HepG2 (cell line): ENCODE results near the gene IDS. TPM values are rescaled to one million over a fixed set of nuclear protein-coding genes. Genes with fewer than 3 reads are reported as not detected.

Experiments used
- ATAC-seq: fragments of 200-7000 bp; cut with Tn5 transposase; 3 replicates; pipeline ENCODE4 v1.9.1; 2020; ENCODE audit warnings: mild to moderate bottlenecking, moderate library complexity
- BruUV-seq: library from RNA; stranded (reverse); fragments of 400-500 nt; replicated peaks from 2 replicates; lab custom pipeline; 2021; lab: Mats Ljungman, UMichigan
- CTCF ChIA-PET: fragments of 300-600 bp; formaldehyde crosslinking; extraction: SDS; loops from one replicate; lab custom pipeline; 2021; ENCODE audit warnings: low total read pairs, inconsistent platforms, low intra/inter-chr PET ratio; lab: Yijun Ruan, JAX
- POLR2A ChIA-PET: fragments of 350-600 bp; sonication (Branson Sonifier 250); formaldehyde crosslinking; loops from one replicate; lab custom pipeline; 2020; ENCODE audit warnings: antibody characterized with exemption, inconsistent platforms; lab: Yijun Ruan, JAX
- DNase-seq: peaks from one replicate; pipeline ENCODE4 v3.0.0-alpha.2; 2015; ENCODE audit warnings: low spot score
- FAIRE-seq: peaks from 3 replicates; lab custom pipeline; 2011; peaks lifted over from hg19 to GRCh38; lab: Jason Lieb, UNC
- H2AFZ ChIP-seq: one replicate; pipeline ENCODE4 v1.6.1; 2011; ENCODE audit warnings: low read length, inconsistent platforms
- H3K27ac ChIP-seq: fragments of 300-600 bp; 3 replicates; pipeline ENCODE4 v1.8.0; 2011; ENCODE audit warnings: mixed run types, mild to moderate bottlenecking, mixed read lengths, low read length, inconsistent platforms; ENCODE audit not compliant: insufficient read depth; ENCODE audit errors: extremely low read length
- H3K27me3 ChIP-seq, 2 experiments: fragments of 200-600 bp in 1 of 2; 2 replicates in 1 of 2; 3 replicates in 1 of 2; pipeline versions ENCODE4 v1.6.0 to v1.8.0; 2011; ENCODE audit warnings: low read length in 2 of 2, mild to moderate bottlenecking in 2 of 2, moderate library complexity in 2 of 2, inconsistent platforms in 1 of 2; ENCODE audit not compliant: insufficient read depth in 2 of 2, control insufficient read depth in 1 of 2
- H3K36me3 ChIP-seq, 2 experiments: fragments of 200-600 bp in 1 of 2; replicated peaks in 1 of 2; 2 replicates in 1 of 2; 3 replicates in 1 of 2; pipeline versions ENCODE4 v1.5.1 to v1.8.0; 2011; ENCODE audit warnings: low read length in 2 of 2, inconsistent platforms in 1 of 2; ENCODE audit not compliant: insufficient read depth in 2 of 2, control insufficient read depth in 1 of 2
- H3K4me1 ChIP-seq: 2 replicates; pipeline ENCODE4 v1.5.1; 2012; ENCODE audit warnings: low read length, inconsistent platforms; ENCODE audit not compliant: insufficient read depth
- H3K4me2 ChIP-seq: 2 replicates; pipeline ENCODE4 v1.6.0; 2011; ENCODE audit warnings: low read depth, low read length, inconsistent platforms
- H3K4me3 ChIP-seq, 3 experiments: fragments of 200-600 bp in 1 of 3; sonication (generic), shearing (Covaris generic) in 1 of 3; replicated peaks in 1 of 3; 2 replicates each; pipeline ENCODE4 v1.5.1; 2011 to 2016; ENCODE audit warnings: low read length in 3 of 3, inconsistent platforms in 2 of 3, low read depth in 2 of 3, mild to moderate bottlenecking in 2 of 3, control low read depth in 1 of 3, mixed read lengths in 1 of 3; ENCODE audit not compliant: insufficient read depth in 1 of 3
- H3K79me2 ChIP-seq: one replicate; pipeline ENCODE4 v1.6.1; 2011; ENCODE audit warnings: low read length, inconsistent platforms; ENCODE audit not compliant: insufficient read depth
- H3K9ac ChIP-seq: 2 replicates; pipeline ENCODE4 v1.6.0; 2011; ENCODE audit warnings: mild to moderate bottlenecking, low read depth, low read length, inconsistent platforms; ENCODE audit not compliant: insufficient read depth
- H3K9me3 ChIP-seq: 2 replicates; pipeline ENCODE4 v1.5.1; 2012; ENCODE audit warnings: mild to moderate bottlenecking, low read length
- H4K20me1 ChIP-seq: 2 replicates; pipeline ENCODE4 v1.6.0; 2011; ENCODE audit warnings: inconsistent platforms, mild to moderate bottlenecking, low read length, moderate library complexity; ENCODE audit not compliant: insufficient read depth
- ATF2 ChIP-seq: sonication (generic); formaldehyde crosslinking; IDR thresholded peaks from 2 replicates; pipeline ENCODE4 v1.4.0; 2020; ENCODE audit warnings: missing genetic modification reagents
- BRF2 ChIP-seq: sonication (generic); formaldehyde crosslinking; IDR thresholded peaks from 2 replicates; pipeline ENCODE4 v1.8.1; 2022; ENCODE audit warnings: mild to moderate bottlenecking, missing genetic modification reagents
- DR1 ChIP-seq: sonication (generic); formaldehyde crosslinking; IDR thresholded peaks from 2 replicates; pipeline ENCODE4 v1.8.0; 2021; ENCODE audit warnings: mild to moderate bottlenecking, missing genetic modification reagents, inconsistent platforms
- HHEX ChIP-seq: IDR thresholded peaks from 2 replicates; pipeline ENCODE4 v1.6.1; 2016; ENCODE audit warnings: control low read depth
- MNT ChIP-seq: fragments of 450-650 bp; IDR thresholded peaks from 2 replicates; pipeline ENCODE4 v1.6.1; 2016
- PATZ1 ChIP-seq: sonication (generic); formaldehyde crosslinking; IDR thresholded peaks from 2 replicates; pipeline ENCODE4 v1.4.0; 2020; ENCODE audit warnings: missing genetic modification reagents
- RAD51 ChIP-seq: fragments of 450-650 bp; IDR thresholded peaks from 2 replicates; pipeline ENCODE4 v1.6.1; 2016; ENCODE audit warnings: borderline replicate concordance
- SMC3 ChIP-seq: IDR thresholded peaks from 2 replicates; pipeline ENCODE4 v1.6.1; 2011; ENCODE audit warnings: low read length, improper control_type of control experiment
- SOX6 ChIP-seq, 2 experiments: fragments of 450-650 bp in 1 of 2; sonication (generic) in 1 of 2; formaldehyde crosslinking in 1 of 2; IDR thresholded peaks; 2 replicates each; pipeline versions ENCODE4 v1.4.0 to v1.6.1; 2017 to 2020; ENCODE audit warnings: antibody characterized with exemption in 1 of 2, mild to moderate bottlenecking in 1 of 2, missing genetic modification reagents in 1 of 2
- TIGD3 ChIP-seq: sonication (generic); formaldehyde crosslinking; IDR thresholded peaks from 2 replicates; pipeline ENCODE4 v1.5.1; 2020; ENCODE audit warnings: mild to moderate bottlenecking, missing genetic modification reagents, borderline replicate concordance
- ZBTB26 ChIP-seq: IDR thresholded peaks from 2 replicates; pipeline ENCODE4 v1.6.1; 2016; ENCODE audit warnings: missing compliant biosample characterization, missing genetic modification reagents, borderline replicate concordance
- ZC3H4 ChIP-seq: sonication (generic); formaldehyde crosslinking; IDR thresholded peaks from 2 replicates; pipeline ENCODE4 v1.4.0; 2020; ENCODE audit warnings: missing genetic modification reagents, borderline replicate concordance
- ZFYVE20 ChIP-seq: sonication (generic); formaldehyde crosslinking; IDR thresholded peaks from 2 replicates; pipeline ENCODE4 v1.8.0; 2023; ENCODE audit warnings: low read depth, mild to moderate bottlenecking, moderate library complexity, missing genetic modification reagents, borderline replicate concordance
- ZNF143 ChIP-seq: sonication (generic); formaldehyde crosslinking; IDR thresholded peaks from 2 replicates; pipeline ENCODE4 v1.4.0; 2020; ENCODE audit warnings: missing genetic modification reagents
- ZNF160 ChIP-seq: sonication (generic); formaldehyde crosslinking; IDR thresholded peaks from 2 replicates; pipeline ENCODE4 v1.8.0; 2022; ENCODE audit warnings: mild to moderate bottlenecking, inconsistent platforms, missing genetic modification reagents
- ZNF251 ChIP-seq: sonication (generic); formaldehyde crosslinking; IDR thresholded peaks from 2 replicates; pipeline ENCODE4 v1.9.0; 2021; ENCODE audit warnings: mild to moderate bottlenecking, missing genetic modification reagents
- ZNF564 ChIP-seq: sonication (generic); formaldehyde crosslinking; IDR thresholded peaks from 2 replicates; pipeline ENCODE4 v1.8.1; 2023; ENCODE audit warnings: mild to moderate bottlenecking, missing genetic modification reagents
- ZNF772 ChIP-seq: sonication (generic); formaldehyde crosslinking; IDR thresholded peaks from 2 replicates; pipeline ENCODE4 v1.5.0; 2020; ENCODE audit warnings: mild to moderate bottlenecking, missing genetic modification reagents
- in situ Hi-C: cut with HindIII; loops from 2 replicates; pipeline ENCODE4 v1.10.0; 2017; ENCODE audit warnings: low pct_unique_long_range_greater_than_20kb; ENCODE audit not compliant: extremely low pct_ligation_motif_present
- intact Hi-C: fragments of 100-400 bp; cut with micrococcal nuclease; formaldehyde crosslinking; loops from one replicate; pipeline ENCODE4 v1.10.0; 2022; ENCODE audit not compliant: unreplicated experiment
- polyA plus RNA-seq, 8 experiments: library from polyadenylated mRNA; depleted of rRNA in 3 of 8; stranded (reverse) in 7 of 8; unstranded in 1 of 8; fragments of >200 nt; fragmentation: Illumina TruSeq in 4 of 8; extraction: Trizol in 4 of 8; gene quantifications; 2 replicates each; pipeline versions ENCODE4 v1.2.1 to v1.2.3, GENCODE V29; 2011 to 2016; ENCODE audit warnings: low read depth in 4 of 8, missing spikeins in 1 of 8, mixed read lengths in 1 of 8; ENCODE audit not compliant: insufficient read depth in 1 of 8
- total RNA-seq, 5 experiments: library from RNA; depleted of rRNA; stranded (reverse); fragments of >200 nt; fragmentation: Illumina TruSeq; extraction: Trizol; gene quantifications; 2 replicates each; pipeline ENCODE4 v1.2.3, GENCODE V29; 2016; ENCODE audit warnings: low read depth in 1 of 5

Gene IDS
- total and polyA plus RNA-seq, 2 of the 13 experiments (the other 11 are each of a cell fraction or from before 2014, with no cell fraction given) = 2.2 to 11.9 TPM

- no TSS peak for BruUV-seq
- Histone ChIP-seq H3K4me3 (no peak overlapping the region), H3K4me1 (no peaks in the 10 kb centered on the region), H3K4me2 (no peak overlapping the region), H3K27ac (no peak overlapping the region), H2AFZ (no peak overlapping the region), H3K79me2 (no peaks in the 10 kb centered on the region), H4K20me1 (no peaks in the 10 kb centered on the region), H3K9me3 (no peaks in the 10 kb centered on the region), H3K9ac (no peak overlapping the region), H3K27me3 (no peaks in the 10 kb centered on the region), H3K36me3 (no peaks in the 10 kb centered on the region)
- intact Hi-C loops (no loop called here), in situ Hi-C loops (no loop called here)
- no peak for DNase-seq
- POLR2A ChIA-PET = no interaction called here
- FAIRE-seq = no peak
- no peak for ATAC-seq
- CTCF ChIA-PET = no interaction called here
- no peak for TF ChIP-seq HHEX (CRISPR knock-in tag)
- no peak for TF ChIP-seq ZNF160 (CRISPR knock-in tag)
- TF ChIP-seq ZNF143 (CRISPR knock-in tag) = no peak
- no peak for TF ChIP-seq ATF2 (CRISPR knock-in tag)
- TF ChIP-seq ZNF772 (CRISPR knock-in tag) = no peak
- no peak for TF ChIP-seq ZNF564
- TF ChIP-seq ZBTB26 (CRISPR knock-in tag) = no peak
- TF ChIP-seq ZNF251 (CRISPR knock-in tag) = no peak
- no peak for TF ChIP-seq ZC3H4 (CRISPR knock-in tag)
- TF ChIP-seq RAD51 = no peak
- no peak for TF ChIP-seq PATZ1 (CRISPR knock-in tag)
- no peak for TF ChIP-seq ZFYVE20
- no peak for TF ChIP-seq DR1
- TF ChIP-seq SOX6 (IDR thresholded peaks at IDR 0.05) = no peak
- TF ChIP-seq SOX6 (CRISPR knock-in tag; IDR thresholded peaks at IDR 0.05) = no peak
- no peak for TF ChIP-seq TIGD3 (CRISPR knock-in tag)
- TF ChIP-seq BRF2 (CRISPR knock-in tag) = no peak
- no peak for TF ChIP-seq MNT
- TF ChIP-seq SMC3 = no peak
Measured at GRCh38 chrX:149458586-149458985, 46.5 kb downstream of the IDS start.
